Large intestine (tissue), 3 donors: Measurements from ENCODE around the gene MRPL44. TPM values are rescaled to one million over a fixed set of nuclear protein-coding genes. Genes with fewer than 3 reads are reported as not detected.
"Not testable (repeated sequence)": the region's sequence is repeated elsewhere in the genome, so short reads cannot be mapped to it uniquely, and the experiment has no call there.

ENCODE experiments used
- DNase-seq, 2 donors: peaks; one replicate each; pipeline versions ENCODE4 v3.0.0 to v3.0.0-alpha.2; 2013
- H3K27ac ChIP-seq: one replicate; pipeline ENCODE4 v1.5.1; 2013; ENCODE audit warnings: low read length
- H3K27me3 ChIP-seq: 2 replicates; pipeline ENCODE4 v1.6.1; 2013; ENCODE audit warnings: low read length; ENCODE audit not compliant: control insufficient read depth, insufficient read depth
- H3K36me3 ChIP-seq: 2 replicates; pipeline ENCODE4 v1.6.1; 2013; ENCODE audit warnings: low read length; ENCODE audit not compliant: control insufficient read depth, insufficient read depth
- H3K4me1 ChIP-seq: one replicate; pipeline ENCODE4 v1.6.1; 2013; ENCODE audit warnings: low read length; ENCODE audit not compliant: control insufficient read depth, insufficient read depth
- H3K4me3 ChIP-seq: one replicate; pipeline ENCODE4 v1.5.1; 2013; ENCODE audit warnings: low read length
- H3K9me3 ChIP-seq: one replicate; pipeline ENCODE4 v1.6.1; 2013; ENCODE audit warnings: mild to moderate bottlenecking, low read depth, low read length, moderate library complexity; ENCODE audit not compliant: control insufficient read depth
- WGBS: methylation state at CpG from one replicate; pipeline ENCODE4 v1.1.5; 2013; ENCODE audit warnings: low lambda C conversion rate; ENCODE audit not compliant: insufficient coverage; 5-methylcytosine and 5-hydroxymethylcytosine counted together
- polyA plus RNA-seq: library from polyadenylated mRNA; unstranded; fragments of 120-200 nt; gene quantifications from one replicate; pipeline ENCODE4 v1.2.1, GENCODE V29; 2013

The MRPL44 gene
- polyA plus RNA-seq, 1 donor: 28.3 TPM

DNA sequence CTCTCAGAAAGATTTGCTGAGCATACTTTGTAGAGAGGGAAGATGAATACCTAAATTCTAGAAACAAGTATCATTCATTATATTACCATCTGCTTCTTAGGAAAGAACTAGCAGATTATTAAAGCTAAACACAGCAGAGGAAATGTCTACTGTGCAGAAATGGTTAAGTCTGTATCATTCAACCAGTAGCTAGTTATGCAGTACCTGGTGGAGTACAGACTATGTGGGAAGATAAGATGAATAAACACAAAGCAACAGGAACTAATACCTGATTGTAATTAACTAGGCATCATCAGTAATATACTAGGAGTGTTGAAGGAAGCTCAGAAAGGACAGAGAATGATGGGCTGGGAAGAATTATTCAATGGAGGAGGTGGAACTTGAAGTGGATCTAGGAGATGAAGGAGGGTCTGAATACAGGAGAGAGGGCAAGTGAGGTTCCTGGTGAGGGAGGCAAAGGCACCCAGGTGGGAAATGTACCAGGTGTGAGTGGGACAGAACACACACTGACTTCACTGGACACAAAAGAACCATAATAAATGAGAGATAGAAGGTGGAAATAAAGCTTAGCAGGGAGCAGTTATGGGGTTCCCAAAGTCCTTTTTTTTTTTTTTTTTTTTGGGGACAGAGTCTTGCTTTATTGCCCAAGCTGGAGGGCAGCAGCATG lies 21.7 kb upstream of the MRPL44 start:
- no peak overlapping the region for H3K4me3 ChIP-seq
- no peak for DNase-seq
- H3K9me3 ChIP-seq: no peaks in the 10 kb centered on the region
- H3K4me1 ChIP-seq: peaks cover 15% of the 10 kb centered on the region
- no peak overlapping the region for H3K27ac ChIP-seq
- no peaks in the 10 kb centered on the region for H3K36me3 ChIP-seq
- H3K27me3 ChIP-seq: no peaks in the 10 kb centered on the region

- Histone ChIP-seq H3K27ac (no peak overlapping the region), H3K4me1 (peaks cover 23% of the 10 kb centered on the region), H3K9me3 (no peaks in the 10 kb centered on the region), H3K36me3 (no peaks in the 10 kb centered on the region), H3K4me3 (no peak overlapping the region), H3K27me3 (no peaks in the 10 kb centered on the region)
- DNase-seq: no peak
- WGBS: 82% methylated on average over 2 of the region's 5 CpGs
Observed at GRCh38 chr2:223936862-223937326, 20.4 kb upstream of the MRPL44 start.

DNA sequence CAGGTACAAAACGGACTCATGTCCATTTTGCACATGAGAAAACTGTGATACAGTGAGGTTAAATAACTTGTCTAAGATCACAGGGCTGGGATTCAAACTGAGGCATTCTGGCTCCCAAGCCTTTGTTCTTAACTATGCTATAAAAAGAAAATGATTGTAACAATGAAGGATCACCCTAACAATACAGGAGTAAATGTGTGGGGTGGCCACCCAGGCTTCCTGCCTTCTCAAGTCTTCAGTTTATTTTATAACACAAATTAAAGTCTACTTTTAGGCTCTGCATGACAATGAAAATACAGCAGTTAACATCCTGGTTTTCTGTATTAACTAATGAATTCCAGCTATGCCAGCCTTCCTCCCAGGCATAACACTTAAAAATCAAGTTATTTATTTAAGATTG lies 19.7 kb upstream of the MRPL44 start:
- no peaks in the 10 kb centered on the region for H3K27me3 ChIP-seq
- H3K27ac ChIP-seq: no peak overlapping the region
- H3K9me3 ChIP-seq: no peaks in the 10 kb centered on the region
- no peak overlapping the region for H3K4me3 ChIP-seq
- H3K4me1 ChIP-seq: peaks cover 25% of the 10 kb centered on the region
- DNase-seq: no peak
- no peaks in the 10 kb centered on the region for H3K36me3 ChIP-seq
- no CpG with 5 or more reads among the region's 1 CpG for WGBS

DNA sequence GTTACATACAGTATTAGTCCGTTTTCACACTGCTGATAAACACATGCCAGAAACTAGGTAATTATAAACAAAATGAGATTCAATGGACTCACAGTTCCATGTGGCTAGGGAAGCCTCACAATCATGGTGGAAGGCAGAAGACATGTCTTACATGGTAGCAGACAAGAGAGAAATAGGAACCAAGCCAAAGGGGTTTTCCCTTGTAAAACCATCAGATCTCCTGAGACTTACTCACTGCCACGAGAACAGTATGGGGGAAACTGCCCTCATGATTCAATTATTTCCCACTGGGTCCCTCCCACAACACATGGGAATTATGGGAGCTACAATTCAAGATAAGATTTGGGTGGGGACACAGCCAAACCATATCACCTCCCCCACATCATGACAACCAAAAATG lies 17.8 kb upstream of the MRPL44 start:
- H3K27ac ChIP-seq, H3K27me3 ChIP-seq, H3K36me3 ChIP-seq, DNase-seq, H3K9me3 ChIP-seq, H3K4me3 ChIP-seq: not testable (repeated sequence)
- peaks cover 29% of the 10 kb centered on the region for H3K4me1 ChIP-seq
- no CpG with 5 or more reads among the region's 2 CpGs for WGBS

DNA sequence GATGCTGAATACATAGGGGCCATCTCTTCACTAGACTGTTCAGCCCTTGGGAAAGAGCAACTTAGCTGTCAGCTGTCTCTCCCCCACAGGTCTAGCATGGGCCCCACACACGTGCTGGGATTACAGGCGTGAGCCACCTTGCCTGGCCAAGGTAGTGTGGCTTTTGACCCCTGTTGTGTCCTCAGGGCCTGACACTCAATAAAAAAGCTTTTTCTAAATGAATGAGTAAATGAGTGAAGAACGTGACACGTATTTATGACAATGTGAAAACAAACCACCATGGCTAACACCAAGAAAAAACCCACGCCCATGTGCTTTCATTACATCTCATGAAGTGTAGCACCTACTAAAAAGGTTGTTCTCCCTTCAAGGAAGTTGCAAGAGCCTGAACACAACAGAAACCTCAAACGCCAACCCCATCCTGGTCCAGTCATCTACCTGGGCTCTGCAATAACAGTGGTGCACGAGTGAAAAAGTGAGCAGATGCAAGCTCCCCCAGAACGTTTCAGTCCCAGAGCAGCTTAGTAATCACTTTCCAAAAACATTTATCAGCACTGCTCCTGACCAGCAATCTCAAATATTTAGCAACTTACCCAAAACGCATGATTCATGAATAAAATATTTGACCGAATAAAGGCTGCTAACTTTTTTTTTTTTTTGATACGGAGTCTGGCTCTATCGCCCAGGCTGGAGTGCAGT lies 15.5 kb upstream of the MRPL44 start:
- H3K27me3 ChIP-seq: no peaks in the 10 kb centered on the region
- no peak overlapping the region for H3K4me3 ChIP-seq
- 43% methylated on average over 3 of the region's 12 CpGs for WGBS
- DNase-seq: peak; percentile 50 to 75
- no peaks in the 10 kb centered on the region for H3K9me3 ChIP-seq
- H3K27ac ChIP-seq: peak overlapping the region; percentile 18
- H3K4me1 ChIP-seq: peaks cover 20% of the 10 kb centered on the region
- H3K36me3 ChIP-seq: no peaks in the 10 kb centered on the region

- H3K27me3 ChIP-seq: no peaks in the 10 kb centered on the region
- no peaks in the 10 kb centered on the region for H3K36me3 ChIP-seq
- H3K4me1 ChIP-seq: peaks cover 18% of the 10 kb centered on the region
- no peaks in the 10 kb centered on the region for H3K9me3 ChIP-seq
- peak overlapping the region; percentile 93 for H3K4me3 ChIP-seq
- H3K27ac ChIP-seq: peak overlapping the region; percentile 83
- no CpG with 5 or more reads among the region's 1 CpG for WGBS
- DNase-seq: no peak
Observed at GRCh38 chr2:223943135-223943534, 14.1 kb upstream of the MRPL44 start.

- Histone ChIP-seq H3K9me3 (no peaks in the 10 kb centered on the region), H3K27me3 (no peaks in the 10 kb centered on the region), H3K36me3 (no peaks in the 10 kb centered on the region), H3K4me1 (peaks cover 18% of the 10 kb centered on the region), H3K4me3 (peak overlapping the region; percentile 93), H3K27ac (peak overlapping the region; percentile 83)
- no CpG with 5 or more reads among the region's 7 CpGs for WGBS
- DNase-seq: peak; percentile 67 to 87
Observed at GRCh38 chr2:223943561-223944008, 13.7 kb upstream of the MRPL44 start.

GRCh38 chr2:223944166-223944702 lies 13.0 kb upstream of the MRPL44 start:
- H3K4me1 ChIP-seq: peaks cover 18% of the 10 kb centered on the region
- no peaks in the 10 kb centered on the region for H3K36me3 ChIP-seq
- peak in 1 of 2 donors; percentile 70 for DNase-seq
- H3K9me3 ChIP-seq: no peaks in the 10 kb centered on the region
- H3K27me3 ChIP-seq: no peaks in the 10 kb centered on the region
- no CpG with 5 or more reads among the region's 46 CpGs for WGBS
- H3K27ac ChIP-seq: peak overlapping the region; percentile 83
- peak overlapping the region; percentile 93 for H3K4me3 ChIP-seq

GRCh38 chr2:223944703-223945531 lies 12.3 kb upstream of the MRPL44 start, which contains the start of gene WDFY1:
TSS of gene WDFY1 (minus strand) at chr2:223945335. CDS start at chr2:223945284, 51 bp downstream.
- no peaks in the 10 kb centered on the region for H3K9me3 ChIP-seq
- H3K27ac ChIP-seq: peak within 1 kb of the TSS; percentile 83
- WGBS: no CpG with 5 or more reads among the region's 87 CpGs
- peaks cover 18% of the 10 kb centered on the region for H3K4me1 ChIP-seq
- peak; percentile 87 to 93 for DNase-seq
- H3K4me3 ChIP-seq: peak within 1 kb of the TSS; percentile 93
- H3K27me3 ChIP-seq: no peaks in the 10 kb centered on the region
- no peaks in the 10 kb centered on the region for H3K36me3 ChIP-seq

DNA sequence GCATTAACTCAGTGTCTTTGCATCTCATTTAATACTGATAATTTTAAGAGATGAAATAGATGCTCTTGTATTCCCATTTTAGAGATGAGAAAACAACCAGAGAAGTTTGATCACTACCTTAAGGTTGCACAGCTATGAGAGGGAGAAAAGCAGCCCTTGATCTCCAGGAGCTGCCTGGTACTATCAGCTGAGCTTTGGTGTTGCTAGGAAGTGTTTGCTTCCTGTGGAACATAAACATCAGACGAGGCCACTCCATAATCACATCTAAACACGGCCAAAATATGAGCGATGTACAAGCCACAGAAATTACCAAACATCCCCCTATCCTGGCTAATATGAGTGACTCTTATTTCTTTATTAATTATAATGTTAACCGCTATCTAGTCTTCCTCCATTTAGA lies 11.5 kb upstream of the MRPL44 start:
- Histone ChIP-seq H3K9me3 (no peaks in the 10 kb centered on the region), H3K4me1 (peaks cover 18% of the 10 kb centered on the region), H3K4me3 (no peak overlapping the region), H3K27me3 (no peaks in the 10 kb centered on the region), H3K36me3 (no peaks in the 10 kb centered on the region), H3K27ac (no peak overlapping the region)
- DNase-seq: no peak
- 100% methylated on average over 1 of the region's 4 CpGs for WGBS
